ENCODE results near the gene WDR47. TPM values are rescaled to one million over a fixed set of nuclear protein-coding genes. Genes with fewer than 3 reads are reported as not detected.
A peak's percentile ranks its signal among the peaks of the same experiment; 100 is the strongest.

WDR47 gene
- 12.1 TPM for polyA plus RNA-seq (2013)

DNA sequence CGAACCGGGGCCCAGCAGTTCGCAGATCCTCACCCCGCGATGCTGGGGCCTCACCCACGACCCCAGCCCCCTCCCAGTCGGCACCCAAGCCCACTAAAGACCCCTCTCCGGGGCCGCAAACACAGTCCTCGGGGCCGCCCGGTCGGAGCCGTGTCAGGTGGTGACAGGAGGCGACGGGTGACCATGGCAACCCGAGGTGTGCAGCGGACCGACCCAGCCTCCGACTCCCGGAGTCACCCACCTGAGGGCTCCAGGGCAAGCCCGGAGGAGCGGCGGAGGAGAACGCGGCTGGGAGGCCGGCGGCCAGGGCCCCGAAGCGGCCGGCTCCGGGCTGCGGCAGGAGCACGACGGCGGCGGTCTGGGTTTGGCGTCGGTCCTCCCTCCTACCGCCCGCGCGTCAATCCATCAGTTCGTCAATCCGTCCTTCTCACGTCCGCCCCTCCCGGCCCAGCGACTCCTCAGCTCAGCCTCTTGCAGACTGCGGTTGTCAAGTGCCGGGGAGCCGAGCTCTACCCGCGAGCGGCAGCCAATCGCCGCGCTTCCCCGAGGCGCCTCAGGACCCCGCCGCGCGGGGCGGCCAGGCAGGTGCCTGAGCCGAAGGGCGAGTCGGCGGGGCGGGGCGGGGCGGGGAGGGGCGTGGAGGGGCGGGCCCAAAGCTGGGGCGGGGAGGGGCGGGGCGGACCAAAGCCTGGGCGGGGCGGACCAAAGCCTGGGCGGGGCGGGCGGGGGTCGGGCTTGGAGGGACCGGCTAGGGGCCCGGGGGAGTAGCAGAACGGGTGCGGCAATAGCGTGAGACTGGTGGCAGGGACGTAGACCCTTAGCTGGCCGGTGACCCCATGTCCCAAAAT, at the start of gene WDR47:
Gene WDR47, minus strand, starts transcription at position 482 of the 848 bp plus-strand sequence. CDS start 18,590 bp downstream, outside the sequence.
- ChIA-PET POLR2A (interaction anchor here (1.0 to 1.3 kb wide), 2 partner anchors 14 to 58 kb away, joined by 3 to 5 read pairs; no protein-coding TSS in a partner anchor), CTCF (interaction anchor here (1.0 to 1.5 kb wide), 3 partner anchors 13 to 48 kb away, joined by 3 to 5 read pairs (median 5); partner anchors contain the start of gene TAF13)
- H3K4me1 ChIP-seq (ENCODE audit: control extremely low read depth in 1 of 4, control insufficient read depth in 4 of 4, insufficient read depth in 4 of 4, low read length in 3 of 4) = peaks cover 5 to 16% (median 12%) of the 10 kb centered on the region in 4 experiments
- 0% methylated on average over 61 of the region's 90 CpGs for whole genome bisulfite sequencing (ENCODE audit: insufficient coverage)
- H3K9me3 ChIP-seq (ENCODE audit: control extremely low read depth in 1 of 5, control insufficient read depth in 4 of 5, insufficient read depth in 2 of 5, low read depth in 1 of 5, low read length in 4 of 5) = no peaks in the 10 kb centered on the region
- peak within 1 kb of the TSS; percentile 82 to 97 (median 93) for H3K4me3 ChIP-seq (ENCODE audit: control insufficient read depth in 1 of 7, extremely low read depth in 1 of 7, insufficient read depth in 4 of 7, low read depth in 2 of 7, low read length in 6 of 7)
- peak within 1 kb of the TSS; percentile 54 to 83 for H3K27ac ChIP-seq (ENCODE audit: insufficient read depth in 1 of 2, low read depth in 1 of 2, low read length in 2 of 2, poor library complexity in 1 of 2, severe bottlenecking in 2 of 2)
- H3K27me3 ChIP-seq (replicated peaks in 2 of 5; ENCODE audit: control insufficient read depth in 4 of 5, insufficient read depth in 5 of 5, low read length in 4 of 5) = no peaks in the 10 kb centered on the region
- no peaks in the 10 kb centered on the region for H3K36me3 ChIP-seq (ENCODE audit: control insufficient read depth in 4 of 4, insufficient read depth in 4 of 4, low read length in 3 of 4)
- peak; percentile 98 to 99 (median 99) for DNase-seq

DNA sequence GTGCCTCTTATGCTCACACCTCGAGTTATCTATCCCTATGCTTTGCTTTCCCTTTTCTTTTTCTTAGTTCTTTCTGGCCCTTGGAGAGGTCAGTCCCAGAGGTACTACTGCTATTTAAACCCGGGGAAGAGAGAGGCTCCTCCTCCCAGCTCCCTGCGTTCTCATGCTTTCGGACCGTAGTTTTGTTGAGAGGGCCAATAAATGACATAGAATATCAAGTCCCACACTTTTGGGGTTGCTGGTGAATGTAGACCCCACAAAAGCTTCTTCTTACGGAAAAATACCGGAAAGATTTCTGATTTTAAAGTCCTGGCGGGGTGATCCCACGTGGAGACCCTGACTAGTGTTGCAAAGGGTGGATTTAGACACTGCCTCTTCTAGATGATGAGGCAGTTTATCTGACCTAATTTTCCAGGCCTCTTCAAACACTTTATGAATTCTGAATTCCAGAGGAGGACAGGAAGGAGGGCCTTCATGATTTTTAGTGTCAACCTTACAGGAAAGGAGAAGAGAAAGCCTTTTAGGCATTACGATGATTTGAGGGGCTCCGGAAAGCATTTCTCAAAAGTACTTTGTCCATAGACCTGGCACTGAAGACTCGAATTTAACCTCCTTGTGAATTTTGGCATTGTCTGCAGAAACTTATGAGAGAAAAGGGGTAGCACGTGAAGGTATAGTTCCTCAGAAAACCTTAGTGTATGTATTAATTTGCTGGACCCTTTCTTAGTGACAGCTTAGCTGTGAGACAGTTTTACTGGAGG, 49.4 kb upstream of the WDR47 start:
- ChIA-PET POLR2A (interaction anchor here (0.9 to 2.7 kb wide), 3 partner anchors 9 to 47 kb away, joined by 3 to 25 read pairs (median 5); partner anchors contain the start of gene TAF13), CTCF (interaction anchor here (1.2 to 5.3 kb wide), 5 partner anchors 8 to 21 kb away, joined by 3 to 35 read pairs (median 16); partner anchors contain the start of gene TAF13)
- DNase-seq = peak in 2 of 3 donors; percentile 48 to 51
- WGBS (ENCODE audit: insufficient coverage) = 3% methylated on average over 13 of the region's 13 CpGs
- peak overlapping the region; percentile 83 to 95 for H3K27ac ChIP-seq (ENCODE audit: insufficient read depth in 1 of 2, low read depth in 1 of 2, low read length in 2 of 2, poor library complexity in 1 of 2, severe bottlenecking in 2 of 2)
- H3K27me3 ChIP-seq (replicated peaks in 2 of 5; ENCODE audit: control insufficient read depth in 4 of 5, insufficient read depth in 5 of 5, low read length in 4 of 5) = no peaks in the 10 kb centered on the region
- peak overlapping the region; percentile 62 to 98 (median 82) for H3K4me3 ChIP-seq (ENCODE audit: control insufficient read depth in 1 of 7, extremely low read depth in 1 of 7, insufficient read depth in 4 of 7, low read depth in 2 of 7, low read length in 6 of 7)
- H3K4me1 ChIP-seq (ENCODE audit: control extremely low read depth in 1 of 4, control insufficient read depth in 4 of 4, insufficient read depth in 4 of 4, low read length in 3 of 4) = peaks cover 13 to 28% (median 19%) of the 10 kb centered on the region in 4 experiments
- no peaks in the 10 kb centered on the region for H3K9me3 ChIP-seq (ENCODE audit: control extremely low read depth in 1 of 5, control insufficient read depth in 4 of 5, insufficient read depth in 2 of 5, low read depth in 1 of 5, low read length in 4 of 5)
- H3K36me3 ChIP-seq (ENCODE audit: control insufficient read depth in 4 of 4, insufficient read depth in 4 of 4, low read length in 3 of 4) = peaks cover 9 to 23% (median 16%) of the 10 kb centered on the region in 4 experiments

GRCh38 chr1:109090196-109091077, 48.5 kb upstream of the WDR47 start, which contains the start of gene TMEM167B:
TSS of gene TMEM167B (plus strand) at chr1:109090764. CDS start at chr1:109090873, 109 bp downstream.
- 3% methylated on average over 53 of the region's 67 CpGs for WGBS (ENCODE audit: insufficient coverage)
- CTCF ChIA-PET = interaction anchor here (0.7 to 5.3 kb wide), 5 partner anchors 9 to 480 kb away, joined by 3 to 35 read pairs (median 16); partner anchors contain the start of genes TAF13 and WDR47
- POLR2A ChIA-PET = interaction anchor here (0.7 to 2.7 kb wide), 4 partner anchors 9 to 46 kb away, joined by 3 to 25 read pairs (median 4); partner anchors contain the start of gene TAF13

DNA sequence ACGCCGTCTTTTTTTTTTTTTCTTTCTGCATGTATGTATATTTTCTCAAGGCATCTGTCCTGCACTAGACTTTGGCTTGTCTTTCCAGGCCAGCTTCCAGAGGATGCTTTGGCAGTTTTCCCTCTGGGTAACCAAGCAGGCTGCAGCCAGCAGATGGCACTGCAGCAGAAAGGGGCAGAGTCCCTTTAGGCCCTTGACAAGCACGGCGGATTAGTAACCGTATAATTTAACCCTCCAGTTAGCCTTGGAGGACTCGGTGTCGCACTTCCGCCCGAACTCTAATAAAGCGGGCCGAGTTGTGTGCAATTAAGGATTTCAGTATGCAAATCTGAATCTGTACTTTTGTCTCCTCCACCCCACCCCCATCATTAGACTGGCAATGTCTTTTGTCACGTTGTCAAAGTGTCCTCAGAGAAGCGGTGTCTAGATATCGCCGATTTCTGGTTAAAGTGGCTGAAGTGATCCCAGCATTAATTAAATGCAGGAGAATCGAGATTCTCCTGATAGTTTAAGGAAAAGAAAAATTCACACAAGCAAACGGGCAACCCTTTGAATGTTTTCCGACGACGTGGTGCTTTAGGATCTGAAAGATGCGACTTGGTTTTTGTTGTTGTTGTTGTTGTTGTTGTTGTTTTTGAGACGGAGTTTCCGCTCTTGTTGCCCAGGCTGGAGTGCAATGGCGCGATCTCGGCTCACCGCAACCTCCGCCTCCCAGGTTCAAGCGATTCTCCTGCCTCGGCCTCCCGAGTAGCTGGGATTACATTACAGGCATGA, 47.5 kb upstream of the WDR47 start:
- ChIA-PET CTCF (interaction anchor here (0.7 to 5.3 kb wide), 9 partner anchors 9 to 479 kb away, joined by 3 to 35 read pairs (median 5); partner anchors contain the start of genes TAF13 and WDR47), POLR2A (interaction anchor here (1.0 to 2.7 kb wide), 2 partner anchors 10 to 11 kb away, joined by 4 to 25 read pairs; no protein-coding TSS in a partner anchor)
- no peaks in the 10 kb centered on the region for H3K9me3 ChIP-seq (ENCODE audit: control extremely low read depth in 1 of 5, control insufficient read depth in 4 of 5, insufficient read depth in 2 of 5, low read depth in 1 of 5, low read length in 4 of 5)
- H3K4me1 ChIP-seq (ENCODE audit: control extremely low read depth in 1 of 4, control insufficient read depth in 4 of 4, insufficient read depth in 4 of 4, low read length in 3 of 4) = peaks cover 13 to 28% (median 22%) of the 10 kb centered on the region in 4 experiments
- H3K4me3 ChIP-seq (ENCODE audit: control insufficient read depth in 1 of 7, extremely low read depth in 1 of 7, insufficient read depth in 4 of 7, low read depth in 2 of 7, low read length in 6 of 7) = peak overlapping the region in 5 of 7 experiments; percentile 62 to 95 (median 82)
- 94% methylated on average over 16 of the region's 31 CpGs for WGBS (ENCODE audit: insufficient coverage)
- peaks cover 3 to 10% (median 5%) of the 10 kb centered on the region in 4 experiments for H3K36me3 ChIP-seq (ENCODE audit: control insufficient read depth in 4 of 4, insufficient read depth in 4 of 4, low read length in 3 of 4)
- peak overlapping the region in 1 of 2 experiments; percentile 95 for H3K27ac ChIP-seq (ENCODE audit: insufficient read depth in 1 of 2, low read depth in 1 of 2, low read length in 2 of 2, poor library complexity in 1 of 2, severe bottlenecking in 2 of 2)
- peak; percentile 61 to 70 (median 69) for DNase-seq
- H3K27me3 ChIP-seq (replicated peaks in 2 of 5; ENCODE audit: control insufficient read depth in 4 of 5, insufficient read depth in 5 of 5, low read length in 4 of 5) = no peaks in the 10 kb centered on the region

More at GRCh38 chr1:109090196-109091077, 48.5 kb upstream of the WDR47 start, which contains the start of gene TMEM167B:
- Histone ChIP-seq H3K36me3 (ENCODE audit: control insufficient read depth in 4 of 4, insufficient read depth in 4 of 4, low read length in 3 of 4) (peaks cover 6 to 18% (median 12%) of the 10 kb centered on the region in 4 experiments), H3K27ac (ENCODE audit: insufficient read depth in 1 of 2, low read depth in 1 of 2, low read length in 2 of 2, poor library complexity in 1 of 2, severe bottlenecking in 2 of 2) (peak within 1 kb of the TSS; percentile 83 to 95), H3K4me1 (ENCODE audit: control extremely low read depth in 1 of 4, control insufficient read depth in 4 of 4, insufficient read depth in 4 of 4, low read length in 3 of 4) (peaks cover 13 to 28% (median 19%) of the 10 kb centered on the region in 4 experiments), H3K27me3 (replicated peaks in 2 of 5; ENCODE audit: control insufficient read depth in 4 of 5, insufficient read depth in 5 of 5, low read length in 4 of 5) (no peaks in the 10 kb centered on the region), H3K9me3 (ENCODE audit: control extremely low read depth in 1 of 5, control insufficient read depth in 4 of 5, insufficient read depth in 2 of 5, low read depth in 1 of 5, low read length in 4 of 5) (no peaks in the 10 kb centered on the region), H3K4me3 (ENCODE audit: control insufficient read depth in 1 of 7, extremely low read depth in 1 of 7, insufficient read depth in 4 of 7, low read depth in 2 of 7, low read length in 6 of 7) (peak within 1 kb of the TSS; percentile 62 to 98 (median 82))
- peak; percentile 95 to 98 (median 97) for DNase-seq

- no peaks in the 10 kb centered on the region for H3K27me3 ChIP-seq (replicated peaks in 2 of 5; ENCODE audit: control insufficient read depth in 4 of 5, insufficient read depth in 5 of 5, low read length in 4 of 5)
- no peak overlapping the region for H3K4me3 ChIP-seq (ENCODE audit: control insufficient read depth in 1 of 7, extremely low read depth in 1 of 7, insufficient read depth in 4 of 7, low read depth in 2 of 7, low read length in 6 of 7)
- H3K36me3 ChIP-seq (ENCODE audit: control insufficient read depth in 4 of 4, insufficient read depth in 4 of 4, low read length in 3 of 4) = no peaks in the 10 kb centered on the region
- ChIA-PET CTCF (interaction anchor here (0.6 to 1.4 kb wide), 5 partner anchors 9 to 136 kb away, joined by 3 to 5 read pairs (median 4); a partner anchor contains a TSS), POLR2A (no interaction called here)
- H3K4me1 ChIP-seq (ENCODE audit: control extremely low read depth in 1 of 4, control insufficient read depth in 4 of 4, insufficient read depth in 4 of 4, low read length in 3 of 4) = peaks cover 0 to 11% (median 4%) of the 10 kb centered on the region in 4 experiments
- H3K27ac ChIP-seq (ENCODE audit: insufficient read depth in 1 of 2, low read depth in 1 of 2, low read length in 2 of 2, poor library complexity in 1 of 2, severe bottlenecking in 2 of 2) = no peak overlapping the region
- H3K9me3 ChIP-seq (ENCODE audit: control extremely low read depth in 1 of 5, control insufficient read depth in 4 of 5, insufficient read depth in 2 of 5, low read depth in 1 of 5, low read length in 4 of 5) = no peaks in the 10 kb centered on the region
- 94% methylated on average over 12 of the region's 13 CpGs for WGBS (ENCODE audit: insufficient coverage)
- peak in 2 of 3 donors; percentile 18 to 44 for DNase-seq
Observed at GRCh38 chr1:109084563-109085517, 42.9 kb upstream of the WDR47 start.
